Measurements from ENCODE around the gene EPN3.

The EPN3 gene

DNA sequence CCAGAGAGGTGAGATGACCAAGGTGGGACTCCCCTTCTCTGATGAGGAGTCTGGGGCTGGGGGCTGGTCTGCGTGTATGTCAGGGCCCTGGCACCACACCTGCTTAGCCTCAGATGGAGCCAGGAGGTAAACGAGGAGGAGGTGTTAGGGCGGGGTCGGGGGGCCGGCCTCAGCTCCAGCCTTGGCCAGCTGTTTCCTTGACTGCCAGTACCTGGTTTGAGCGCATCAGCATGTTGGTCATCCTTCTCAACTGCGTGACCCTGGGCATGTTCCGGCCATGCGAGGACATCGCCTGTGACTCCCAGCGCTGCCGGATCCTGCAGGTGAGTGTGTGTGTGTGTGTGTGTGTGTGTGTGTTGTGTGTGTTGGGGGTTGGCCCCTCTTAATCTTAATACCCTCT is 36.1 kb downstream of the EPN3 start:
- Histone ChIP-seq H3K9me3 (ENCODE audit: control insufficient read depth, insufficient read depth, low read depth, low read length) (no peaks in the 10 kb centered on the region), H3K27ac (ENCODE audit: extremely low read depth, low read depth, low read length) (no peak overlapping the region), H3K36me3 (ENCODE audit: control insufficient read depth in 2 of 2, insufficient read depth in 1 of 2, low read length in 2 of 2) (no peaks in the 10 kb centered on the region), H3K4me1 (ENCODE audit: control insufficient read depth, insufficient read depth, low read length) (peaks cover 3% of the 10 kb centered on the region; the same call in 1 of the 2 replicates), H3K4me3 (ENCODE audit: low read depth, low read length) (no peak overlapping the region)
- ChIA-PET CTCF (interaction anchor here (0.7 to 1.8 kb wide), 2 partner anchors 18 to 489 kb away, joined by 3 to 7 read pairs; no protein-coding TSS in a partner anchor), POLR2A (no interaction called here)
- TF ChIP-seq OVOL3 (tag by site-specific recombination; IDR thresholded peaks at IDR 0.05) = no peak
- no peak for TF ChIP-seq ZNF48 (tag by site-specific recombination; IDR thresholded peaks at IDR 0.05)
- TF ChIP-seq ZSCAN23 (tag by site-specific recombination; IDR thresholded peaks at IDR 0.05) = no peak
- TF ChIP-seq AEBP2 (tag by site-specific recombination; IDR thresholded peaks at IDR 0.05; ENCODE audit: borderline replicate concordance) = no peak
- TF ChIP-seq ZNF404 (tag by site-specific recombination; IDR thresholded peaks at IDR 0.05) = no peak
- no peak for TF ChIP-seq ZNF561 (tag by site-specific recombination; IDR thresholded peaks at IDR 0.05; ENCODE audit: borderline replicate concordance)
- TF ChIP-seq ZNF549 (tag by site-specific recombination; IDR thresholded peaks at IDR 0.05) = no peak
- TF ChIP-seq HOXA7 (CRISPR knock-in tag; IDR thresholded peaks at IDR 0.05; ENCODE audit: borderline replicate concordance) = no peak
- TF ChIP-seq ZNF292 (tag by site-specific recombination; IDR thresholded peaks at IDR 0.05; ENCODE audit: borderline replicate concordance, low read depth) = no peak

DNA sequence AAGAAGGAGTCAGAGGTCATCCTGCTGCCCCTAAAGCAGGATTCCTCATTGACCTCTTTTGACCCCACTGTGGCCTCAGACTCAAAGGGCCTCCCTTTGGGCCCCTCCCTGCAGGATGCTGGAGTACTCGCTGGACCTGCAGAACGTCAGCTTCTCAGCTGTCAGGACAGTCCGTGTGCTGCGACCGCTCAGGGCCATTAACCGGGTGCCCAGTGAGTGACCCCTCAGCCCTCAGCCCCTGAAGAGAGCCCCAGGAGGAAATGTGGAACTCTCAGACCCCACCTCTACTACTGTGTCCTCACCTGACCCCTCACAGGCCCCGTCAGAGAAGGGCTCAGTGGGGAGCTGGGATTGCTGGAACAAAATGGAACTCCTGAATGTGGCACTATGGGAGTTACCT is 37.1 kb downstream of the EPN3 start:
- no peaks in the 10 kb centered on the region for H3K9me3 ChIP-seq (ENCODE audit: control insufficient read depth, insufficient read depth, low read depth, low read length)
- no peak overlapping the region for H3K4me3 ChIP-seq (ENCODE audit: low read depth, low read length)
- H3K4me1 ChIP-seq (ENCODE audit: control insufficient read depth, insufficient read depth, low read length) = peaks cover 3% of the 10 kb centered on the region; the same call in 1 of the 2 replicates
- CTCF ChIA-PET = interaction anchor here (2.5 kb wide), 1 partner anchor 57 kb away, joined by 12 read pairs; no protein-coding TSS in a partner anchor
- POLR2A ChIA-PET = interaction anchor here (1.0 kb wide), 1 partner anchor 21 kb away, joined by 3 read pairs; no protein-coding TSS in a partner anchor
- TF ChIP-seq TRIM28 (IDR thresholded peaks at IDR 0.05; ENCODE audit: borderline replicate concordance, low read length) = no peak
- TF ChIP-seq ZNF211 (tag by site-specific recombination; IDR thresholded peaks at IDR 0.05; ENCODE audit: low read depth) = no peak
- no peak for TF ChIP-seq ZNF610 (tag by site-specific recombination; IDR thresholded peaks at IDR 0.05; ENCODE audit: borderline replicate concordance)
- TF ChIP-seq, protein P1, sequence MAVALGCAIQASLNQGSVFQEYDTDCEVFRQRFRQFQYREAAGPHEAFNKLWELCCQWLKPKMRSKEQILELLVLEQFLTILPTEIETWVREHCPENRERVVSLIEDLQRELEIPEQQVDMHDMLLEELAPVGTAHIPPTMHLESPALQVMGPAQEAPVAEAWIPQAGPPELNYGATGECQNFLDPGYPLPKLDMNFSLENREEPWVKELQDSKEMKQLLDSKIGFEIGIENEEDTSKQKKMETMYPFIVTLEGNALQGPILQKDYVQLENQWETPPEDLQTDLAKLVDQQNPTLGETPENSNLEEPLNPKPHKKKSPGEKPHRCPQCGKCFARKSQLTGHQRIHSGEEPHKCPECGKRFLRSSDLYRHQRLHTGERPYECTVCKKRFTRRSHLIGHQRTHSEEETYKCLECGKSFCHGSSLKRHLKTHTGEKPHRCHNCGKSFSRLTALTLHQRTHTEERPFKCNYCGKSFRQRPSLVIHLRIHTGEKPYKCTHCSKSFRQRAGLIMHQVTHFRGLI (tag by site-specific recombination; IDR thresholded peaks at IDR 0.05) = no peak
- no peak for TF ChIP-seq ZNF394 (tag by site-specific recombination; IDR thresholded peaks at IDR 0.05; ENCODE audit: borderline replicate concordance)
- H3K27ac ChIP-seq (ENCODE audit: extremely low read depth, low read depth, low read length) = no peak overlapping the region
- H3K36me3 ChIP-seq (ENCODE audit: control insufficient read depth in 2 of 2, insufficient read depth in 1 of 2, low read length in 2 of 2) = no peaks in the 10 kb centered on the region

GRCh38 chr17:50570032-50570431 is 37.5 kb downstream of the EPN3 start:
- ChIA-PET POLR2A (interaction anchor here (1.0 kb wide), 1 partner anchor 20 kb away, joined by 3 read pairs; no protein-coding TSS in a partner anchor), CTCF (interaction anchor here (0.7 to 2.5 kb wide), 2 partner anchors 9 to 57 kb away, joined by 4 to 12 read pairs; no protein-coding TSS in a partner anchor)
- H3K9me3 ChIP-seq (ENCODE audit: control insufficient read depth, insufficient read depth, low read depth, low read length) = no peaks in the 10 kb centered on the region
- TF ChIP-seq ZNF112 (tag by site-specific recombination; IDR thresholded peaks at IDR 0.05) (no peak), AEBP2 (tag by site-specific recombination; IDR thresholded peaks at IDR 0.05; ENCODE audit: borderline replicate concordance) (no peak), ZBTB21 (tag by site-specific recombination; IDR thresholded peaks at IDR 0.05) (no peak), YY1 (tag by site-specific recombination; IDR thresholded peaks at IDR 0.05) (no peak), ZNF747 (tag by site-specific recombination; IDR thresholded peaks at IDR 0.05) (no peak), PRDM1 (tag by site-specific recombination; IDR thresholded peaks at IDR 0.05) (no peak), ATF2 (tag by site-specific recombination; IDR thresholded peaks at IDR 0.05; ENCODE audit: low read depth) (no peak), ZBTB7A (tag by site-specific recombination; IDR thresholded peaks at IDR 0.05; ENCODE audit: low read depth) (no peak), ZNF302 (tag by site-specific recombination; IDR thresholded peaks at IDR 0.05; ENCODE audit: low read depth) (no peak), ZNF677 (tag by site-specific recombination; IDR thresholded peaks at IDR 0.05) (no peak)
- TF ChIP-seq, protein P2, sequence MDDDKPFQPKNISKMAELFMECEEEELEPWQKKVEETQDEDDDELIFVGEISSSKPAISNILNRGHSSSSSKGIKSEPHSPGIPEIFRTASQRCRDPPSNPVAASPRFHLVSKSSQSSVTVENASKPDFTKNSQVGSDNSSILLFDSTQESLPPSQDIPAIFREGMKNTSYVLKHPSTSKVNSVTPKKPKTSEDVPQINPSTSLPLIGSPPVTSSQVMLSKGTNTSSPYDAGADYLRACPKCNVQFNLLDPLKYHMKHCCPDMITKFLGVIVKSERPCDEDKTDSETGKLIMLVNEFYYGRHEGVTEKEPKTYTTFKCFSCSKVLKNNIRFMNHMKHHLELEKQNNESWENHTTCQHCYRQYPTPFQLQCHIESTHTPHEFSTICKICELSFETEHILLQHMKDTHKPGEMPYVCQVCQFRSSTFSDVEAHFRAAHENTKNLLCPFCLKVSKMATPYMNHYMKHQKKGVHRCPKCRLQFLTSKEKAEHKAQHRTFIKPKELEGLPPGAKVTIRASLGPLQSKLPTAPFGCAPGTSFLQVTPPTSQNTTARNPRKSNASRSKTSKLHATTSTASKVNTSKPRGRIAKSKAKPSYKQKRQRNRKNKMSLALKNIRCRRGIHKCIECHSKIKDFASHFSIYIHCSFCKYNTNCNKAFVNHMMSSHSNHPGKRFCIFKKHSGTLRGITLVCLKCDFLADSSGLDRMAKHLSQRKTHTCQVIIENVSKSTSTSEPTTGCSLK (tag by site-specific recombination; IDR thresholded peaks at IDR 0.05) = no peak

More at GRCh38 chr17:50570032-50570431, 37.5 kb downstream of the EPN3 start:
- H3K4me1 ChIP-seq (ENCODE audit: control insufficient read depth, insufficient read depth, low read length) = peaks cover 3% of the 10 kb centered on the region; the same call in 1 of the 2 replicates
- no peak overlapping the region for H3K4me3 ChIP-seq (ENCODE audit: low read depth, low read length)
- no peak overlapping the region for H3K27ac ChIP-seq (ENCODE audit: extremely low read depth, low read depth, low read length)
- no peaks in the 10 kb centered on the region for H3K36me3 ChIP-seq (ENCODE audit: control insufficient read depth in 2 of 2, insufficient read depth in 1 of 2, low read length in 2 of 2)

Data from HEK293 (cell line).